GM18508 (cell line): ENCODE results near the gene ELMOD3.
"Not testable (repeated sequence)": the region's sequence is repeated elsewhere in the genome, so short reads cannot be mapped to it uniquely, and the experiment has no call there.

Source experiments
- ATAC-seq: cut with Tn5 transposase; IDR thresholded peaks from one replicate; pipeline ENCODE4 v1.9.1; 2021; ENCODE audit warnings: moderate number of reproducible peaks; ENCODE audit not compliant: insufficient read depth, unreplicated experiment

ELMOD3 gene

DNA sequence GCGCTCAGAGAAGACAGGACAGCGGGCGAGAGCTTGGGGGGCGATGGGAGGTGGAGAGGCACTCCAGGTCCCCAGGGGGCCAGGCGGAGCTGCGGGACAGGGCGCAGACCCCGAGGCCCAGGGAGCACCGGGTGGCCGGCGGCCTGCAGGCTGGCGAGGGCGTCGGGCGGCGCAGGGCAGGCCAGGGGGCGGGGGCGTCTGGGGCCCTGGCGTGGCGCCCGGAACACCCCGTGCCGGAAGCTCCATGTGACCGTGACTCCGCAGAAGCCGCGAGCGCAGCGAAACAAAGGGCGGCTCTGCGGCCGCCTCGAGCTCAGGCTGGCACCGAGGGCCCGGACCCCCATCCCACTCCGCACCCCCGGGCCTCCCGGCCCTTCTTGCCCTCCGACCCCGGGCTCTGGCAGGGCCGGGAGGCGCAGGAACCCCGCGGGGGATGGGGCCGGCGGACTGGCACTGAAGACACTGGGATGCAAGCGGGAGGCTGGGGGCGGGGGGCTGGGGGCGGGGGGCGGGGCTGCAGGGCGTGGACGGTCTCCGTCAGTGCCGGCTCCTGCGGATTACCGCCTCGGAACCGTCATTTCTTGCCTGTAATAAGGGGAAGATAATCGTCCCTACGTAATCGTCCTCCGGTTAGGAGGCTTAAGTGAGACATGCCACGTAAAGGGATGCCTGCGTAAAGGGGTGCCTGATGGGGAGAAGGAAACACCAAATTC is 83.1 kb downstream of the ELMOD3 start:
- ATAC-seq: peak; percentile 62

DNA sequence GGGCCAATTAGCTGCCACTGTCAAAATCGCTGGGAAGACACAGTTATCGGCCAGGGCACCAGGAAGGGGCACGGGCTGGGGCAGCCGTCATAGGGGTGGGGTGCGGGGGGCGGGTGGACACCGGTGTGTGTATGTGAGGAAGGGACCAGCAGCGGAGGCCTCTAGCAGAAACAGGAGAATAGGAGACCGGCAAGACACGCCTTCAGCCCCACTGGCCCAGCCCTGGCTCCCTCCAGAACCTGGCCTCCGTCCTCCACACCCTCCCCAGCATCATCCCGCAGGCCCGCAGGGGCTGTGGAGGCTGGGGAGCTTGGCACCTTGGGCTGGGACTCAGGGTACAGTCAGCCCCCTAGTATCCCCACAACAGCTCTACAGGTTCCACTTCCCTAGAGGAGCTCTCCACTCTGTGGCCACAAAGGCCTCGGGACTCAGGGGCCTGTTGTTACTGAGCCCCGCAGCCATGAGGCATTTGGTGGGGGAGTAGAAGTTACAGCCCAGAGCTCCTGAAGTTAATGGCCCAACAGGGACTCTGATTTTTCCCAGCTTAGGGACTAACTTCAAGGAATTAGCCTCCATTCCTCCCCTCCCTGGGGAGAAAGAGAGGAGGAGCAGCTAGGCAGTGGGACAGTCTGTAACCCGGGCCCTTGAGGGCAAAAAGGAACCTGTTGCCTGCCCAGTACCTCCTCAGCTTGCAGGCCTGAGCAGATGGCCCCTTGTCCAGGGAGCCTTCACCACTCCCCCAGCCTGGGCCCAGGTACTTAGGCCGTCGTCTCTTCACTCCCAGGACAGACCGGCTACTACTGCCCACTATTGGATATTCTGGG is 83.8 kb downstream of the ELMOD3 start:
- no peak for ATAC-seq

GRCh38 chr2:85439025-85439472 is 84.5 kb downstream of the ELMOD3 start:
- no peak for ATAC-seq

DNA sequence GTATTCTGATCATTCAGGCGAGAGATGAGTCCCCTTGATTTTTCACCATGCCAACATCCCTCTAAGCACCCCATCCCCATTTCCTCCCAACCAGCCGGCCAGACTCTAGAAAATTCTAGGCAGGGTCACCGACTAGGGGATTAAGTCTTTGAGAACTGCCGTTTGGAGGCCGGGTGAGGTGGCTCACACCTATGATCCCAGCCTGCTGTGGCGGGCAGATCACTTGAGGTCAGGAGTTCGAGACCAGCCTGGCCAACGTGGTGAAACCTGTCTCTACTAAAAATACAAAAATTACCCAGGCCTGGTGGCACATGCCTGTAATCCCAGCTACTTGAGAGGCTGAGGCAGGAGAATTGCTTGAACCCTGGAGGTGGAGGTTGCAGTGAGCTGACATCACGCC is 85.0 kb downstream of the ELMOD3 start:
- ATAC-seq: not testable (repeated sequence)

DNA sequence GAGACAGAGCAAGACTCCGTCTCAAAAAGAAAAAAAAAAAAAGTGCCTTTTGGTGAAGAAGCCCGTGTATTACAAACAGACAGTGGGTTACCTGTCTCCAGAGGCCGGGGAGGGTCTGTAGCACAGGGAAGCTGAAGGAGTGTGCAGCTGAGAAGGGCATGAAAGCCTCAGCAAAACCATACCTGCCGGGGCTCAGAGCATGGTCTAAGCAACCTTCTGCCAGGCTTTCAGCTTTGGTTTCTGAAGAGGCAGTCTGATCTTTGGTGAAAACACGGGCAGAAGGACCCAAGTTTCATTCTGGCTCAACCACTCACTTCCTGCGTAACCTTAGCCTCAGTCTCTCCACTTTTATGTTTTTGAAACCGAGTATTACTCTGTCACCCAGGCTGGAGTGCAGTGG is 85.4 kb downstream of the ELMOD3 start:
- no peak for ATAC-seq

DNA sequence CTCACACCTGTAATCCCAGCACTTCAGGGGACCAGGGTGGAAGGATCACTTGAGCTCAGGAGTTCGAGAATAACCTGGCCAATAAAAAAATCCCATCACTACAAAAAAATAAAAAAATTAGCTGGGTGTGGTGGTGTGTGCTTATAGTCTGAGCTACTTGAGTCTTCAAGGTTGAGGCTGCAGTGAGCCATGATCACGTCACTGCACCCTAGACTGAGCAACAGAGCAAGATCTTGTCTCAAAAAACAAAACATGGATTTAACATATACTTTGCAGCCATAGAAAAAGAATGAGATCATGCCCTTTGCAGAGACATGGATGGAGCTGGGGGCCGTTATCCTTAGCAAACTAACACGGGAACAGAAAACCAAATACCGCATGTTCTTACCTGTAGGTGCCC is 86.2 kb downstream of the ELMOD3 start:
- no peak for ATAC-seq
